ENCODE results near the gene TOR1A. TPM values are rescaled to one million over a fixed set of nuclear protein-coding genes. Genes with fewer than 3 reads are reported as not detected.

Gene TOR1A
- total RNA-seq, 6 experiments from 2014 or later = 18.4 to 41.3 (median 23.0) TPM

DNA sequence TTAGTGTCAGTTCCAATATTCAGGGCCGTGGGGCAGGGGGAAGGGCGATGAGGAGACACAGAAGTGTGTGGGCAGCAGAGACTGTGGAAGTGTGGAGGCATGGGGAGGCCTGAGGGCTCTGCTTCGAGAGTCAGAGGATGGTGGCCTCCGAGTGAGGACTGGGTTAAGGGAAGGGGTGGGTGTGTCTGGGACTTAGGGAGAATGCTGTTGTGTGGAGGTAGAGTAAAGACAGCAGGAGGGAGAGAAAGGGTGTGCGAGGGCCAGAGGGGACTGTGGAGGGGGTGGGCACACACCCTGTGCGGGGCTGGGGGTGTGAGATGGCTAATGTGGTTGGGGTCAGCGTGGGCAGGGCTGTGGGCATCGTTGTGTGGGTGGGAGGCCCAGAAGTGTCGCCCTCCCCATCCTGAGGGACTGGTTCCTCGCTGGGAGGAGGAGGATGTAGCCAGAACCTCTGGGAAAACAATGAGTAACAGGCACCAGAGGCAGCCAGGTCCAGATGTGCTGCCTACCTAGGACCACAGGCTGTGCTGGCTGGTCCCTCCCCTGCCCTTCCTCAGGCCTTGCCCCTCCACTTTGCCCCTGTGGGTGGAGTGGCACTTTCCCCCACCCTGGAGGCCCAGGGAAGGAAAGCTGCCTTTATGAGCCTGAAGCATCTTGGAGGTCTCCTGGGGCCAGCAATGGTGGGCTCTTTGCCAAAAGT lies 15.5 kb upstream of the TOR1A start:
- TF ChIP-seq, protein P1, sequence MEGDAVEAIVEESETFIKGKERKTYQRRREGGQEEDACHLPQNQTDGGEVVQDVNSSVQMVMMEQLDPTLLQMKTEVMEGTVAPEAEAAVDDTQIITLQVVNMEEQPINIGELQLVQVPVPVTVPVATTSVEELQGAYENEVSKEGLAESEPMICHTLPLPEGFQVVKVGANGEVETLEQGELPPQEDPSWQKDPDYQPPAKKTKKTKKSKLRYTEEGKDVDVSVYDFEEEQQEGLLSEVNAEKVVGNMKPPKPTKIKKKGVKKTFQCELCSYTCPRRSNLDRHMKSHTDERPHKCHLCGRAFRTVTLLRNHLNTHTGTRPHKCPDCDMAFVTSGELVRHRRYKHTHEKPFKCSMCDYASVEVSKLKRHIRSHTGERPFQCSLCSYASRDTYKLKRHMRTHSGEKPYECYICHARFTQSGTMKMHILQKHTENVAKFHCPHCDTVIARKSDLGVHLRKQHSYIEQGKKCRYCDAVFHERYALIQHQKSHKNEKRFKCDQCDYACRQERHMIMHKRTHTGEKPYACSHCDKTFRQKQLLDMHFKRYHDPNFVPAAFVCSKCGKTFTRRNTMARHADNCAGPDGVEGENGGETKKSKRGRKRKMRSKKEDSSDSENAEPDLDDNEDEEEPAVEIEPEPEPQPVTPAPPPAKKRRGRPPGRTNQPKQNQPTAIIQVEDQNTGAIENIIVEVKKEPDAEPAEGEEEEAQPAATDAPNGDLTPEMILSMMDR (IDR thresholded peaks at IDR 0.05) = no peak
- TF ChIP-seq POLR2A (IDR thresholded peaks at IDR 0.05) = no peak
- WGBS (ENCODE audit: insufficient coverage, low coverage, low lambda C conversion rate, missing lambda C conversion rate) = 88% methylated on average over 4 of the region's 10 CpGs
- Histone ChIP-seq H3K27me3 (no peaks in the 10 kb centered on the region), H3K36me3 (no peaks in the 10 kb centered on the region), H3K4me3 (no peak overlapping the region), H3K4me1 (peaks cover 0 to 10% (median 0%) of the 10 kb centered on the region in 4 donors), H3K27ac (no peak overlapping the region), H3K9me3 (no peaks in the 10 kb centered on the region)
- no peak for ATAC-seq
- intact Hi-C loops (cut with DNase I) = no loop called here
- no peak for DNase-seq

GRCh38 chr9:129838707-129839259 lies 14.8 kb upstream of the TOR1A start:
- no peak overlapping the region for H3K27ac ChIP-seq
- intact Hi-C loops (cut with DNase I) = no loop called here
- no peaks in the 10 kb centered on the region for H3K9me3 ChIP-seq
- no peak for DNase-seq
- H3K27me3 ChIP-seq = no peaks in the 10 kb centered on the region
- no peak overlapping the region for H3K4me3 ChIP-seq
- WGBS (ENCODE audit: insufficient coverage, low coverage, low lambda C conversion rate, missing lambda C conversion rate) = 87% methylated on average over 4 of the region's 12 CpGs
- ATAC-seq = no peak
- peaks cover 0 to 15% (median 2%) of the 10 kb centered on the region in 4 donors for H3K4me1 ChIP-seq
- no peaks in the 10 kb centered on the region for H3K36me3 ChIP-seq
- TF ChIP-seq, protein P1 (IDR thresholded peaks at IDR 0.05) = no peak
- TF ChIP-seq POLR2A (IDR thresholded peaks at IDR 0.05) = no peak

DNA sequence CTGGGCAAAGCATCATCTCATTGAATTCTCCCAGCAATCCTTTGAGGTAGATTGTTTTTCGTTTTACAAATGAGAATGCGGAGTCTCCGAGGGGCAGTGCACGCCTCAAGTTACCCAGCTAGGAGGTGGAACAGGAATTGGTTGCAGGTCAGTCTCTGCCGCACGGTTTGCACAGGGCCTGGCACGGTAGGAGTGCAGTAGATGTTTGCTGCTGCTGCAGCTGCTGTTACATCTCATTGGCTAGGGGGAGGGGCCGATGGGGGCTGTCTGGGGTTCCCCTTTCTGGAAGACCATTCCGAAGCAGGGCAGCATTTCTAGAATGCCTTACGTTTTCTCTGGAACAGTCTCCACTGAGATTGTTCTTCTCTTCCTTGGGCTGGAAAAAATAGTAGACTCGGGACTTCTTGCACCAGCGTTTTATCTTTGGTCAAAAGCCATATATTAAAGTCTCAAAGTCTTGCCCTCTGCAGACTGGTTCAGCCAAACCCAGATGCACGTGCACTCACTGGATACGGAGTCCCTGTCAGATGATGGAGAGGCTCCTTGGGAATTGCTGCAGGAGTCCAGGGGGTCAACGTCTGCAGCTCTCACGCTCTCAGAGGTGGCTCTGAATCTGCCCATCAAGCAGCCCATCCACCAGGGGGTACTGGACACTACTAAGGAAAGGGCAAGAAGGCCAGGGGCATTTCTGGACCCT lies 12.5 kb upstream of the TOR1A start:
- 43% methylated on average over 11 of the region's 16 CpGs for WGBS (ENCODE audit: insufficient coverage, low coverage, low lambda C conversion rate, missing lambda C conversion rate)
- Histone ChIP-seq H3K4me3 (peak overlapping the region; percentile 68 to 98 (median 98)), H3K36me3 (peaks cover 3 to 21% (median 6%) of the 10 kb centered on the region in 4 donors), H3K27ac (no peak overlapping the region), H3K9me3 (no peaks in the 10 kb centered on the region), H3K27me3 (no peaks in the 10 kb centered on the region), H3K4me1 (peaks cover 0 to 18% (median 4%) of the 10 kb centered on the region in 4 donors)
- no peak for DNase-seq
- no peak for TF ChIP-seq POLR2A (IDR thresholded peaks at IDR 0.05)
- TF ChIP-seq, protein P1 (IDR thresholded peaks at IDR 0.05) = no peak
- intact Hi-C loops (cut with DNase I) = no loop called here
- ATAC-seq = no peak

- 1% methylated on average over 17 of the region's 19 CpGs for WGBS (ENCODE audit: insufficient coverage, low coverage, low lambda C conversion rate, missing lambda C conversion rate)
- Histone ChIP-seq H3K36me3 (peaks cover 9 to 27% (median 12%) of the 10 kb centered on the region in 4 donors), H3K27me3 (no peaks in the 10 kb centered on the region), H3K4me1 (peaks cover 0 to 18% (median 4%) of the 10 kb centered on the region in 4 donors), H3K4me3 (peak overlapping the region; percentile 68 to 98 (median 98)), H3K27ac (peak overlapping the region; percentile 45 to 83 (median 83)), H3K9me3 (no peaks in the 10 kb centered on the region)
- TF ChIP-seq, protein P1 (IDR thresholded peaks at IDR 0.05) = no peak
- no peak for TF ChIP-seq POLR2A (IDR thresholded peaks at IDR 0.05)
- DNase-seq (no peak), ATAC-seq (no peak)
- intact Hi-C loops (cut with DNase I) = no loop called here
These were observed 11.9 kb upstream of the TOR1A start for GRCh38 chr9:129835860-129836223.
